HG03575 (cell line): ENCODE results near the gene MAPK4.

Experiments used
- ATAC-seq: cut with Tn5 transposase; IDR thresholded peaks from one replicate; pipeline ENCODE4 v1.9.1; 2021; ENCODE audit not compliant: unreplicated experiment, insufficient number of reproducible peaks, low FRiP score; ENCODE audit errors: extremely low read depth

MAPK4 gene

GRCh38 chr18:50642439-50642838 lies 82.6 kb downstream of the MAPK4 start:
- no peak for ATAC-seq

GRCh38 chr18:50644146-50644545 lies 84.3 kb downstream of the MAPK4 start:
- ATAC-seq = no peak

GRCh38 chr18:50644807-50645206 lies 84.9 kb downstream of the MAPK4 start:
- ATAC-seq = no peak

- no peak for ATAC-seq
These were observed 87.3 kb downstream of the MAPK4 start for GRCh38 chr18:50647237-50647636.

- no peak for ATAC-seq
These were observed 87.9 kb downstream of the MAPK4 start for GRCh38 chr18:50647792-50648191.

GRCh38 chr18:50649821-50650220 lies 89.9 kb downstream of the MAPK4 start:
- ATAC-seq = no peak

GRCh38 chr18:50651334-50651733 lies 91.4 kb downstream of the MAPK4 start:
- ATAC-seq = no peak

GRCh38 chr18:50653402-50654093 lies 93.7 kb downstream of the MAPK4 start:
- no peak for ATAC-seq

GRCh38 chr18:50654211-50654610 lies 94.3 kb downstream of the MAPK4 start:
- no peak for ATAC-seq

- ATAC-seq = no peak
These were observed 95.0 kb downstream of the MAPK4 start for GRCh38 chr18:50654658-50655550.

- ATAC-seq = no peak
These were observed 96.5 kb downstream of the MAPK4 start for GRCh38 chr18:50656396-50656795.

- ATAC-seq = no peak
These were observed 97.1 kb downstream of the MAPK4 start for GRCh38 chr18:50656841-50657470.

GRCh38 chr18:50658601-50659000 lies 98.7 kb downstream of the MAPK4 start:
- no peak for ATAC-seq

- no peak for ATAC-seq
These were observed 99.5 kb downstream of the MAPK4 start for GRCh38 chr18:50659091-50660003.

- no peak for ATAC-seq
These were observed 101.1 kb downstream of the MAPK4 start for GRCh38 chr18:50661013-50661412.

- ATAC-seq = no peak
These were observed 102.3 kb downstream of the MAPK4 start for GRCh38 chr18:50662177-50662576.

- ATAC-seq = no peak
These were observed 103.0 kb downstream of the MAPK4 start for GRCh38 chr18:50662775-50663383.

- no peak for ATAC-seq
These were observed 103.9 kb downstream of the MAPK4 start for GRCh38 chr18:50663626-50664441.
